GM10248 (cell line): ENCODE data around the gene UNC5A.

ENCODE experiments used
- CTCF ChIA-PET: fragments of 300-600 bp; sonication (Branson Sonifier 250); formaldehyde crosslinking; extraction: SDS; loops from one replicate; lab custom pipeline; 2021; ENCODE audit warnings: antibody characterized with exemption; lab: Yijun Ruan, JAX
- POLR2A ChIA-PET: fragments of 350-650 bp; sonication (Branson Sonifier 250); formaldehyde crosslinking; extraction: SDS; loops from one replicate; lab custom pipeline; 2020; ENCODE audit warnings: antibody characterized with exemption; lab: Yijun Ruan, JAX
- DNase-seq: peaks from one replicate; pipeline ENCODE4 v3.0.0; 2012; ENCODE audit errors: extremely low spot score
- TF ChIP-seq, protein P1 (sequence below): IDR thresholded peaks from 2 replicates; pipeline ENCODE4 v1.5.1; 2012; ENCODE audit warnings: mild to moderate bottlenecking, low read depth; ENCODE audit errors: extremely low read depth, missing control alignments, control extremely low read depth

UNC5A gene

DNA sequence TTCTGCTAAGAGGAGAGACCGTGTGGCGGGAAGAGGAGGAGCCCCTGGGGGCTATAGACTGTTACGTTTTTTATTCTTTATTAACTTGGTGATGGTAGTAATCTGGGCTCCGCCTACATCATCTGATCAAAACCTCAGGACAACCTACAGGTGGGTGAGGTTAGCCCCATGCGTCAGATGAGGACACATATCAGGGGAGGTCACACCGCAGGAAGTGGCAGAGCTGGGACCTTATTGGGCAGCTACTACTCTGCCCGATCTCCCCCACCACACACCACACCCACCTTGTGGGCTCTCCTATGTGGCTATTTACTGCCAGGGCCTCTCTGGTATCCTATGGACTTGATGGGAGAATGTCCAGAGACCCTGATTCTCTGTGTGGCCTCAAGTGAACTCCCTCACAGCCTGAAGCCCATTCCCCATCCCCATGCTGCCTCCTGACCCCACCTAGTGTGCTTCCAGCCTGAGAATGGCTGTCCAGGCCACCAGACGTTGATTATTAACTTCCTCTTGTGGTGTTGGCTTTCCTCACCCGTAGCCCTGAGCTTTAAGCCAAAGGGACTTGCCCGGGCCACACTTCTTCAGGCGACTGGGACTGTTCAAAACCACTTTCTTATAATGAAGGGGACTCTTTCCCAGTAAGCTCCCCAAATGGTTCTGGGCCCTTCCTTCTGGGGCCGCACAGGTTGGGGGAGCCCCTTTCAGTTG is 8.2 kb downstream of the UNC5A start:
- POLR2A ChIA-PET = no interaction called here
- TF ChIP-seq, protein P1, sequence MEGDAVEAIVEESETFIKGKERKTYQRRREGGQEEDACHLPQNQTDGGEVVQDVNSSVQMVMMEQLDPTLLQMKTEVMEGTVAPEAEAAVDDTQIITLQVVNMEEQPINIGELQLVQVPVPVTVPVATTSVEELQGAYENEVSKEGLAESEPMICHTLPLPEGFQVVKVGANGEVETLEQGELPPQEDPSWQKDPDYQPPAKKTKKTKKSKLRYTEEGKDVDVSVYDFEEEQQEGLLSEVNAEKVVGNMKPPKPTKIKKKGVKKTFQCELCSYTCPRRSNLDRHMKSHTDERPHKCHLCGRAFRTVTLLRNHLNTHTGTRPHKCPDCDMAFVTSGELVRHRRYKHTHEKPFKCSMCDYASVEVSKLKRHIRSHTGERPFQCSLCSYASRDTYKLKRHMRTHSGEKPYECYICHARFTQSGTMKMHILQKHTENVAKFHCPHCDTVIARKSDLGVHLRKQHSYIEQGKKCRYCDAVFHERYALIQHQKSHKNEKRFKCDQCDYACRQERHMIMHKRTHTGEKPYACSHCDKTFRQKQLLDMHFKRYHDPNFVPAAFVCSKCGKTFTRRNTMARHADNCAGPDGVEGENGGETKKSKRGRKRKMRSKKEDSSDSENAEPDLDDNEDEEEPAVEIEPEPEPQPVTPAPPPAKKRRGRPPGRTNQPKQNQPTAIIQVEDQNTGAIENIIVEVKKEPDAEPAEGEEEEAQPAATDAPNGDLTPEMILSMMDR = no peak
- CTCF ChIA-PET = interaction anchor here (1.0 to 4.3 kb wide), 2 partner anchors 157 to 159 kb away, joined by 3 to 14 read pairs; no protein-coding TSS in a partner anchor
- peak; percentile 64 for DNase-seq

DNA sequence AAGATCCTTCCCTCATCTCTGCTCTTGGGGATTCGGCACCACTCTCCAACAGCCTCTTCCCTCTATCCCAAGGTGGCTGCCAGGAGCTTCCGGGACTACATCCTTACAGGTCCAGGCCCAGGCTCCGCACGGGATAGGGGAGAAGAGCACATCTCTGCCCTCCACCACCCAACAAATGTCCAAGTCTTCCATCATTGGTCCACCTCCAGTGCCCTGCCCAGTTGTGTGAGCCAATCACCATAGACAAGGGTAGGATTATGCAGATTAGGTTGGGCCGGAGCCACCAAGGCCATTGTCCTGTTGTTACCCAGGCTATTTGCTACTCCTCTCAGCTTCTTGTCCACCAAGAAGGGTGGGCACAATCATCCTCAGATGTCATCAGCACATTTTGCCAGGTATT is 9.1 kb downstream of the UNC5A start:
- TF ChIP-seq, protein P1 = no peak
- POLR2A ChIA-PET = no interaction called here
- CTCF ChIA-PET = interaction anchor here (4.3 kb wide), 1 partner anchor 158 kb away, joined by 14 read pairs; no protein-coding TSS in a partner anchor
- DNase-seq = no peak

DNA sequence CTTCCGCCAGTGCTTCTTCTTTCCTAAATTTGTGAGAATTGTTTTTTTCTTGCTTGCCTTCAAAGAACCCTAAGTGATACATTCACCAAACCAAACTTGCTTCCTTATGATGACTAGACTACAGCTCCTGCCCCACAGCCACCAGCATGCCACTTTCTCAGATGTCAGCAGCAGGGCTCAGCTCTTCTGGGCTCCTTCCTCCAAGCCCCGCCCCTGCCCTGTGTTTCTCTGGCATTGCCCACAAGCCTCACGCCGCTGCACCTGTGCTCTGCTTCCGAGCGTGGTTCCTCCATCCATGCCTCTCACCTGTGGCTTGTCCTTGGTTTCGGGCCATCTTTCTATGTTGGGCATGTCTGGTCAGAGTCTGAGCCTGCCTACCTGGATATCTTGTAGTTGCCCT is 10.6 kb downstream of the UNC5A start:
- DNase-seq = no peak
- TF ChIP-seq, protein P1 = no peak
- POLR2A ChIA-PET = no interaction called here
- CTCF ChIA-PET = interaction anchor here (4.3 kb wide), 1 partner anchor 160 kb away, joined by 14 read pairs; no protein-coding TSS in a partner anchor

DNA sequence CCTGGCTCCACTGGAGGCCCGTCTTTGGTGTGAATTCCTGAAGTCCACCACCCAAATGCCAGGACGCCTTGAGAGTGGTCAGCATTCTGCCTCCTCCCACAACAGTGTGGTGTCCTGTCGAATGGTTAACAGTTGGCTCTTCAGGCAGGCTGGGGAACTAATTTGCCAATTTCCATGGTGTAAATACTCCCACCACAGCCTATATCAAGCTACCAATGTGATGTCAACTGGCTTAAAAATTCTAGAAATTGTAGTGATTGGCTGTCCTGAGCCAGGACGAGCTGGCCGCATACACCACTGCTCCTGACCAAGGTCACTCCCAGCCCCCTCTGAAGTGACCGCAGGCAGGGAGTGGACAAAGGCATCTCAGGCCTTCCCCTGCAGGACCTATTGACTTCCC is 11.1 kb downstream of the UNC5A start:
- TF ChIP-seq, protein P1 = no peak
- ChIA-PET POLR2A (no interaction called here), CTCF (interaction anchor here (4.3 kb wide), 1 partner anchor 160 kb away, joined by 14 read pairs; no protein-coding TSS in a partner anchor)
- DNase-seq = no peak

DNA sequence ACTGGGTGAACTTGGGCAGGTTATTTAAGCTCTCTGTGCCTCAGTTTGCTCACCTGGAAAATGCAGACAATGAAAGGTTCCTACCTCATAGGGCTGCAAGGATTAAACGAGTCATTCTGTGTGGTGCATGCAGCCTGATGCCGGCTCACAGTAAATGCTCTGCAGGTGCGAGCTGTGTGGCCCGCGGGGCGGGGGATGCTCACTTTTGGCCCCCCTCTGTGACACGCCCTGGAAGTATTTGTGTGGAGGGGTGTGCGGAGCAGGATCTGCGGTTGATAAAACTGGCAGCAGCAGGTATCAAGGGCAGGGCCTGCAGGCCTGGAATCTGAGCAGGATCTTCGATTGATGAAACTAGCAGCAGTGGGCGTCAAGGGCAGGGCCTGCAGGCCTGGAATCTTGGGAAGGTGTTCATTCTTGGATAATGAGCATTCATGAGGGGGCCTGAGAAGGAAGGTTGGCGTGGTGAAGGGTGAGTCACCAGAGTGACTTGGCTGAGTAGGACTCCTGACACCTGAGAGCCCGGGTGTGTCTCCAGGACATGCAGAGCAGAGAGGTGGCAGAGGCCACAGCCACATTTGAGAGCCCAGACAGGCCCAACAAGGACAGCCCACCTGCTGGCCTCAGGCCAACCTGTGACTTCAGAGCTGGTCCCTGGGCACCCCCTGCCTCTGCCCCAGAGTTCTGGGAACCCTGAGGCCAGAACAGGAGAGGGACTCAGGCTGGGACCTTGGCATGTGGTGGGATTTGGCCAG is 11.9 kb downstream of the UNC5A start:
- POLR2A ChIA-PET = no interaction called here
- CTCF ChIA-PET = interaction anchor here (4.3 kb wide), 1 partner anchor 161 kb away, joined by 14 read pairs; no protein-coding TSS in a partner anchor
- TF ChIP-seq, protein P1 = no peak
- no peak for DNase-seq

DNA sequence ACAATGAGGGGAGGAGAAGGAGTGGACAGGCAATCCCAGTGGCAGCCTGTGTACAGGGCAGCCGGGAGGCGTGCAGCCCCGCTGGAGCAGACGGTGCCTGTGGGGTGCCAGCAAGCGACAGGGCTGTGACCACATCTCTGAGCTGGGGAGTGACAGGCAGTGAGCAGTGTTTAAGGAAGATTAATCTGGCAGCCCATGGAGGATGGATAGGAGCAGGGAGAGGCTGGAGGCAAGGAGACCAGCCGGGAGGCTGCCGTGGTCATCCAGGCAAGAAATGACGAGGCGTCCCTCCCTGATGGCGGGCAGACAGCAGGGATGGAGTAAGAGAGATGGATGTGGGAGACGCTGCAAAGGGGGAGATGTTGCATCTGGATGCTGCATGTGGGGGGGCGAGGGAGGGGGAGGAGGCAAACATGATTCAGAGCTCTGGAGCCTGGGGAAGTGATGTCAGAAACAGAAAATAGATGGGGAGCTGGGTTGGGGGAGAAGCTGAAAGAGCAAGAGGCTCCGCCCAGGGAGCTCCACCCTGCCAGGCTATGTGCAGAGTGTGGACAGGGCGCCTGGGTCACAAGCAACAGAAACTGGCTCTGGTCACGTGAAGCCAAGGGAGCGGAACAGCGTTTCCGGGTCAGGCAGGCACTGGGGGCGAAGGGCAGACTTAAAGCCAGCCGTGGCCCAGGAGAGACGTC is 12.6 kb downstream of the UNC5A start:
- ChIA-PET CTCF (no interaction called here), POLR2A (no interaction called here)
- TF ChIP-seq, protein P1 = no peak
- DNase-seq = no peak
